Raji (cell line): ENCODE measurements around the gene ABCB4.

Source experiments
- POLR2A ChIP-seq: IDR thresholded peaks from 2 replicates; pipeline ENCODE4 v1.6.1; 2011; ENCODE audit warnings: low read depth, low read length, control low read depth; ENCODE audit not compliant: insufficient read depth

ABCB4 gene

DNA sequence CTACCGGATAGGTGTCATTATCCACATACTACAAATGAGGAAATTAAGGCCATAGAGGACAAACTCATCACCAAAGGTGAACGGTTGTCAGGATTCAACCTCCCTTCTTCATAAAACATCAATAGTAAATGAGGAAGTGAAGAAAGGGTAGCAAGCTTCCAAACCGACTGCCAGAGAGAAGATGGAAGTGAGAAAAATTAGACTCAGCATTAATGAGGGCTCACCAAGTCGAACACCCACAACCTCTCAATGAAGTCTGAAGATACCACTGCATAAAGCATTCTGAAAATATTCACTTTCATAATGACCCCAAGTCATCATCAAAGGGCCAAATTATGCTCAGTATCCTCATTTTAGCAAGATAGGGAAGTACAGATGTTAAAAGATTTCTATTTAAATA lies 29.6 kb downstream of the ABCB4 start:
- no peak for TF ChIP-seq POLR2A

DNA sequence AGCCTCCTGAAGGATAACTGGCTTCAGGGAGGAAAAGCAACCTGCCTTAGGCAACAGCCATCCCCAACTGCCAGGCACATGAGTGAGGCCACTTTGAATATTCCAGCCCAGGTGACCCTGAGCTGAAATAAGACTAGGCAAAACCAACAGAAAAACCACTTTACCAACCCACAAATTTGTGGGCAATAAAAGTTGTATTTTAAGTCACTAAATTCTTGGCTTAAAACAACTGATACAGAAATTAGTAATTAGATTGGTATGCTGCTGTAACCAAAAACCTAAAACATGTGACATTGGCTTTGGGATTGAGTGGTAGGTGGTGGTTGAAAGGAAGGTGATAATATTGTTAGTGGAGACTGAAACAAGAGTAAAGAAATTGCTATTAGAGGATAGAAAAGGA lies 39.9 kb downstream of the ABCB4 start:
- no peak for TF ChIP-seq POLR2A

- no peak for TF ChIP-seq POLR2A
Measured at GRCh38 chr7:87432536-87432935, 42.9 kb downstream of the ABCB4 start.

GRCh38 chr7:87427288-87427687 lies 48.2 kb downstream of the ABCB4 start:
- no peak for TF ChIP-seq POLR2A

DNA sequence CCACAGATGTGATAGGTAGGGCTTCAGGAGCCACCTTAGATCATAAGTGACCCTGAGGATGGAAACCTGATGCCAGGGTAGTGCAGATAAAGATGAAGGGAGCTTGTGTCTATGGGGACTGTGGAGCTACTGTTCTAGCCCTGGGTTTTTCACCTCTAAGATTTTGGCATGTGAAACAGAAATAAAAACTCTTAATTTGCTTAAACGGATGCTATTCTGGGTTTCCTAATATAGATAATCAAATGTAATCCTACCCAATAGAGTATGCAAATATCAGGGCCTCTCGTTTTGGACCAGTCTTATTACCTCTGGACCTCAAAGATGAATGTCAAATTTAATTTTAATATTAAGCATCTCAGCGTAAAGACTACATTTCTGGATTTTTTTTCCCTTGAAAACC lies 49.3 kb downstream of the ABCB4 start:
- TF ChIP-seq POLR2A = no peak

DNA sequence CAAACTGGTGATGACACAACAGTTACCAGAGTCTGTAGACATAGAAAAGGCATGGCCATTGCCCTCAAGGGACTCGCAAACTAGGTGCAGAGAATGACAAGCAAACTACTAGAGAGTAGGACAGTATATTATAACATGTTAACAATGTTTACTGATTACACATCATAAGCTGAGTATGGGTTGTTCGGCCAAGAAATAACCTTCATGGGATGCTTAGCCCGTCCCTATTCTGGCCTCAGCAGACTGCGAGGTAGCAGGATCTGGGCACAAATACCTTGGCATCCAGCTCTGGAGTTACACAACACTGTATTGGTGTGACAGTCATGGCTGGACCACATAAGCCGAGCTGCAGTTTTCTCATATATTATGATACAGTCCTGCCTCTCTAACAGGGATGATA lies 51.4 kb downstream of the ABCB4 start:
- TF ChIP-seq POLR2A = no peak

GRCh38 chr7:87420173-87420572 lies 55.3 kb downstream of the ABCB4 start:
- no peak for TF ChIP-seq POLR2A

- no peak for TF ChIP-seq POLR2A
Measured at GRCh38 chr7:87416682-87417587, 58.5 kb downstream of the ABCB4 start.

GRCh38 chr7:87414794-87415188 lies 60.7 kb downstream of the ABCB4 start:
- no peak for TF ChIP-seq POLR2A

- TF ChIP-seq POLR2A = no peak
Measured at GRCh38 chr7:87413951-87414793, 61.3 kb downstream of the ABCB4 start.

DNA sequence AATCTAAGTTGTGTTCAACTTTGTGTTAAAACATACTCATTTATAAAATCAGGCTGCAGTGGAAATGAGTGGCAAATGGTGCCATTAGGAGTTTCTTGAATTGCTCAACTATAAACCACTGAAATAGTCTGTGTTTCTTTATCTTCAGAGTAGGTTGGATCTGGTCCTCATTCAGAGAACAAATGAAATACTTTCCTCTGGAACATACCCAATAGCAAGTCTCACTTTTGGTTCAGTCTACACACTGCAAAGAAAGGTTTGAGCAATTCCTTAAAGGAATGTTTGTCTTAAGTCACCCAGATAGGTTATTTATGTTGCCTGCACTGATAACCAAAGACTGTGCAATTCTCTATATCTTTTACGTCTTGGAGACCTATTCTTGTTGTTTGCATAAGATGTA lies 62.5 kb downstream of the ABCB4 start:
- no peak for TF ChIP-seq POLR2A

DNA sequence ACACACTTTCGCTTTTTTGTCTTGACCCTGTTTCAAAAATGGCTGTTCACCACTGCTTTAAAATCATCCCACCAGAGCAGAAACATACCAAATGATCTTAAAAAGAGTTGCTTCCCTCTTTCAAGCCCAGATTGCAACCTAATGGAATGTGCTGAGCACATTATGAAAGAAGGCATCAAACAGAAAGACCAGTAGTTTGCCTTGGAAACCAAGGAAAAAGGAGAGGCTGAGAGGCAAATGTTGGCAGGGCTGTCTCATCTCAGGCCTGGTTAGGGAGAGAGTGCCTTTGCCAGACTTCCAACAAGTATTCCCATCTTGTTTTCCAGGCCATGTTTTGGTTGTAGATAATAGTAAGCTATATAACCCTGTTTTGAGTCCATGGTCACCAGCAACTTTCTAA lies 64.3 kb downstream of the ABCB4 start:
- TF ChIP-seq POLR2A = no peak

- no peak for TF ChIP-seq POLR2A
Measured at GRCh38 chr7:87404674-87405073, 70.8 kb downstream of the ABCB4 start.

GRCh38 chr7:87398446-87398845 lies 77.0 kb downstream of the ABCB4 start:
- no peak for TF ChIP-seq POLR2A

DNA sequence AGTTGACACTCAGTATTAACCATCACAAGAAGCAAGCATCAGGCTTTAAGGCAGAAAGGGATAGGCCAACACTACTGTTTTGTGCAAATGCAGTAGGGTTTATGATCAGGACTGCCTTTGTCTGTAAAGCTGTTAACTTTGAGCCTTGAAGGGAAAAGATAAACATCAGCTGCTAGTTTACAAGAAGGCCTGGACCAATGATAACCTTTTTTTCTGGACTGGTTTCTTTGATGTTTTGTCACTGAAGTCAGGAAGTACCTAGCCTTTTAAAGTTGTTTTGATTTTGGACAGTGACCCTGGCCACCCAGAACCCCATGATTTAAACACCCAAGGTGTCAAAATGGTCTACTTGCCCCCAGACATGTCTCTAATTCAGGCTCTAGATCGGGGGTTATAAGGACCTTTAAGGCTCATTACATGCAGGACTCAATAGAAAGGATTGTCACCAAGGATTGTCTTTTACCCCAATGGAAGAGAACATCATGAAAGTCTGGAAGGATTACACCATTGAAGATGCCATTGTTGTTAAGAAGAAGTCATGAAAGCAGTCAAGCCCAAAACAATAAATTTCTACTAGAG lies 79.9 kb downstream of the ABCB4 start:
- no peak for TF ChIP-seq POLR2A
